ENCODE measurements around the gene C17orf107. TPM values are rescaled to one million over a fixed set of nuclear protein-coding genes. Genes with fewer than 3 reads are reported as not detected.

Gene C17orf107
- total RNA-seq, 2 experiments from 2014 or later: 0.76 to 0.79 TPM

DNA sequence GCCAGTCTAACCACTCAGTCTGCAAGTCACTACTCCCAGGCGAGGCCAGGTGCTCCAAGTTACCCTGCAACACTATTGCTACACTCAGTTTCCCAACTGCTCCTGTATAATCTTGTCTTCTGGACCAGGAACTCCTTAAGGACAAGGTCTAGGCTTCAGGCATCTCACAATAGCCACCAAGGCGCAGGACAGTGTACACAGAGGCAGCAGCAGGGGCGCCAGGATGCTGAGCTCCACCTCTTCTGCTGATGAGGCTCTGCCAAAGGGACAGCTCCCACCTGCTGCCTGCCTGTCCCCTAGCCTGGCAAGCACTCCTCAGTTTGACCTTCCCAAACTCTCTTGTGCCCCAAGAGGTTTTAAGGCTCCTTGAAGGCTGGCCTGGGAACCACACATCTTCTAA lies 37.1 kb downstream of the C17orf107 start:
- peaks cover 17% of the 10 kb centered on the region for H3K4me1 ChIP-seq (ENCODE audit: insufficient read depth, low read length, poor library complexity, severe bottlenecking)
- H3K9me3 ChIP-seq (ENCODE audit: low read length): no peaks in the 10 kb centered on the region
- no peak overlapping the region for H2AFZ ChIP-seq (ENCODE audit: low read length)
- no peaks in the 10 kb centered on the region for H4K20me1 ChIP-seq (ENCODE audit: insufficient read depth, low read length)
- H3K79me2 ChIP-seq (ENCODE audit: insufficient read depth, low read depth, low read length): peaks cover 25% of the 10 kb centered on the region
- H3K36me3 ChIP-seq (ENCODE audit: insufficient read depth, low read length): peaks cover 42% of the 10 kb centered on the region; the same call in 1 of the 2 replicates
- POLR2A ChIA-PET: no interaction called here
- no peak overlapping the region for H3K4me2 ChIP-seq (ENCODE audit: low read length)
- intact Hi-C loops (cut with micrococcal nuclease; ENCODE audit: unreplicated experiment): no loop called here
- CTCF ChIA-PET (ENCODE audit: unreplicated experiment): no interaction called here
- H3K4me3 ChIP-seq (ENCODE audit: low read depth, low read length, poor library complexity, severe bottlenecking): no peak overlapping the region
- no peak for TF ChIP-seq EZH2phosphoT487 (IDR thresholded peaks at IDR 0.05; ENCODE audit: borderline replicate concordance, low read depth, low read length)
- TF ChIP-seq, protein P1, sequence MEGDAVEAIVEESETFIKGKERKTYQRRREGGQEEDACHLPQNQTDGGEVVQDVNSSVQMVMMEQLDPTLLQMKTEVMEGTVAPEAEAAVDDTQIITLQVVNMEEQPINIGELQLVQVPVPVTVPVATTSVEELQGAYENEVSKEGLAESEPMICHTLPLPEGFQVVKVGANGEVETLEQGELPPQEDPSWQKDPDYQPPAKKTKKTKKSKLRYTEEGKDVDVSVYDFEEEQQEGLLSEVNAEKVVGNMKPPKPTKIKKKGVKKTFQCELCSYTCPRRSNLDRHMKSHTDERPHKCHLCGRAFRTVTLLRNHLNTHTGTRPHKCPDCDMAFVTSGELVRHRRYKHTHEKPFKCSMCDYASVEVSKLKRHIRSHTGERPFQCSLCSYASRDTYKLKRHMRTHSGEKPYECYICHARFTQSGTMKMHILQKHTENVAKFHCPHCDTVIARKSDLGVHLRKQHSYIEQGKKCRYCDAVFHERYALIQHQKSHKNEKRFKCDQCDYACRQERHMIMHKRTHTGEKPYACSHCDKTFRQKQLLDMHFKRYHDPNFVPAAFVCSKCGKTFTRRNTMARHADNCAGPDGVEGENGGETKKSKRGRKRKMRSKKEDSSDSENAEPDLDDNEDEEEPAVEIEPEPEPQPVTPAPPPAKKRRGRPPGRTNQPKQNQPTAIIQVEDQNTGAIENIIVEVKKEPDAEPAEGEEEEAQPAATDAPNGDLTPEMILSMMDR (conservative IDR thresholded peaks at IDR 0.05; ENCODE audit: low read length): no peak
- no peaks in the 10 kb centered on the region for H3K9me2 ChIP-seq (ENCODE audit: insufficient read depth, low read length)
- no TSS peak for BruUV-seq (replicated peaks)
- no peak for DNase-seq (ENCODE audit: low spot score)
- no peak overlapping the region for H3K27ac ChIP-seq (ENCODE audit: low read depth, low read length, poor library complexity, severe bottlenecking)

DNA sequence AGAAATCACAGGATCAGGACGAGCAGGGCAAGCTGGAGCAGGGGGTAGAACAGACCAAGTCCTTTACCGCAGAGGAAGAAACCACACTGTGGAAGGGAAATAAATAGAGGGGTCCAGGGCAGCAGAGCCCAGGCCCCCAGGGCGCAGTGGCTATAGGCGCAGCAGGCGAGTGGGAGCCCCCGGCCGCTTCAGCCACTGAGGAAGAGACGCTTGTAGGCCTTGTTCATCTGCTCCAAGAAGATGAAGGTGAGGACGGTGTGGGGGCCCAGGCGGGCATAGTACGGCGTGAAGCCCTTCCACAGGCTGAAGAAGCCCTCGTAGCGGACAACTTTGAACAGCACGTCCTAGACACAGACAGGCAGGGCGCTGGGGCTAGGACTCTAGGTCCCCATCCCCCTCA lies 38.2 kb downstream of the C17orf107 start:
- no peak overlapping the region for H3K4me3 ChIP-seq (ENCODE audit: low read depth, low read length, poor library complexity, severe bottlenecking)
- no peaks in the 10 kb centered on the region for H4K20me1 ChIP-seq (ENCODE audit: insufficient read depth, low read length)
- H3K4me1 ChIP-seq (ENCODE audit: insufficient read depth, low read length, poor library complexity, severe bottlenecking): peaks cover 28% of the 10 kb centered on the region
- H3K9me2 ChIP-seq (ENCODE audit: insufficient read depth, low read length): no peaks in the 10 kb centered on the region
- BruUV-seq (replicated peaks): TSS peak; percentile 23
- no peak for DNase-seq (ENCODE audit: low spot score)
- no peak overlapping the region for H3K4me2 ChIP-seq (ENCODE audit: low read length)
- H3K9me3 ChIP-seq (ENCODE audit: low read length): no peaks in the 10 kb centered on the region
- ChIA-PET POLR2A (no interaction called here), CTCF (ENCODE audit: unreplicated experiment) (no interaction called here)
- no peak overlapping the region for H2AFZ ChIP-seq (ENCODE audit: low read length)
- no peak overlapping the region for H3K27ac ChIP-seq (ENCODE audit: low read depth, low read length, poor library complexity, severe bottlenecking)
- intact Hi-C loops (cut with micrococcal nuclease; ENCODE audit: unreplicated experiment): no loop called here
- peaks cover 53% of the 10 kb centered on the region for H3K36me3 ChIP-seq (ENCODE audit: insufficient read depth, low read length)
- peaks cover 36% of the 10 kb centered on the region for H3K79me2 ChIP-seq (ENCODE audit: insufficient read depth, low read depth, low read length)
- TF ChIP-seq EZH2phosphoT487 (IDR thresholded peaks at IDR 0.05; ENCODE audit: borderline replicate concordance, low read depth, low read length): no peak
- TF ChIP-seq, protein P1 (conservative IDR thresholded peaks at IDR 0.05; ENCODE audit: low read length): no peak

DNA sequence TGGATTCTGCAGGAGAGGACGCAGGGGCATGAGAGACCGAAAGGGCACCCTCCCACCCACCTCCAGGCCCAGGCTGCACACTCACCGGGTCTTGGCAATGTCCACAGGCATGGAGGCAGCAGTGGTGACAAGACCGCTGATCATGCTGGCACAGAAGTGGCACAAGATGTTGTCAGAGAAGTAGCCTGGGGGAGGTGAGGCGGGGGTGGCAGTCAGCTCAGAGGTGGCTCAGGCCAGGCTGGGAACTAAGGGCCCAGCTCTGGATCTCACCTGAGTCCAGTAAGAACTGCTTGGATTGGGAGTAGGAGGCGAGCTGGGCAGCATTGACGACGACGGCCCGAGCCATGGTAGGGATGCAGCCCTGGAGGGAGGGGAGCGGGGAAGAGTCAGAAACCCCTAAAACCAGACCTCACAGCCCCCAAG lies 38.7 kb downstream of the C17orf107 start:
- BruUV-seq (replicated peaks): no TSS peak
- ChIA-PET CTCF (ENCODE audit: unreplicated experiment) (no interaction called here), POLR2A (no interaction called here)
- Histone ChIP-seq H3K4me1 (ENCODE audit: insufficient read depth, low read length, poor library complexity, severe bottlenecking) (peaks cover 33% of the 10 kb centered on the region), H3K4me3 (ENCODE audit: low read depth, low read length, poor library complexity, severe bottlenecking) (peak overlapping the region; percentile 95), H3K9me2 (ENCODE audit: insufficient read depth, low read length) (no peaks in the 10 kb centered on the region), H4K20me1 (ENCODE audit: insufficient read depth, low read length) (no peaks in the 10 kb centered on the region), H3K4me2 (ENCODE audit: low read length) (peak overlapping the region; percentile 97), H3K27ac (ENCODE audit: low read depth, low read length, poor library complexity, severe bottlenecking) (no peak overlapping the region), H3K9me3 (ENCODE audit: low read length) (no peaks in the 10 kb centered on the region), H2AFZ (ENCODE audit: low read length) (no peak overlapping the region), H3K79me2 (ENCODE audit: insufficient read depth, low read depth, low read length) (peaks cover 42% of the 10 kb centered on the region), H3K36me3 (ENCODE audit: insufficient read depth, low read length) (peaks cover 58% of the 10 kb centered on the region)
- no peak for TF ChIP-seq EZH2phosphoT487 (IDR thresholded peaks at IDR 0.05; ENCODE audit: borderline replicate concordance, low read depth, low read length)
- TF ChIP-seq, protein P1 (conservative IDR thresholded peaks at IDR 0.05; ENCODE audit: low read length): no peak
- no peak for DNase-seq (ENCODE audit: low spot score)
- intact Hi-C loops (cut with micrococcal nuclease; ENCODE audit: unreplicated experiment): no loop called here

Data from OCI-LY7 (cell line).